GM10266 (cell line): ENCODE data around the gene CDHR2.

Experiments used
- DNase-seq: peaks from one replicate; pipeline ENCODE4 v3.0.0; 2012; ENCODE audit errors: extremely low spot score
- CTCF ChIP-seq: IDR thresholded peaks from 2 replicates; pipeline ENCODE4 v1.5.1; 2012; ENCODE audit warnings: mild to moderate bottlenecking, low read depth; ENCODE audit not compliant: control insufficient read depth, insufficient read depth; ENCODE audit errors: missing control alignments

Gene CDHR2

GRCh38 chr5:176592573-176592972 is 43.4 kb downstream of the CDHR2 start:
- DNase-seq, result no peak
- no peak for TF ChIP-seq CTCF

- no peak for DNase-seq
- no peak for TF ChIP-seq CTCF
Measured at GRCh38 chr5:176593273-176593869, 44.2 kb downstream of the CDHR2 start.

GRCh38 chr5:176594554-176594953 is 45.4 kb downstream of the CDHR2 start:
- no peak for DNase-seq
- TF ChIP-seq CTCF, result no peak

GRCh38 chr5:176595386-176595943 is 46.3 kb downstream of the CDHR2 start:
- no peak for TF ChIP-seq CTCF
- DNase-seq, result no peak

GRCh38 chr5:176596069-176596644 is 47.0 kb downstream of the CDHR2 start:
- no peak for DNase-seq
- TF ChIP-seq CTCF, result no peak

GRCh38 chr5:176596689-176597416 is 47.7 kb downstream of the CDHR2 start:
- TF ChIP-seq CTCF, result peak; percentile 64

More at GRCh38 chr5:176596689-176597416, 47.7 kb downstream of the CDHR2 start:
- DNase-seq, result peak; percentile 82
